ENCODE data around the gene OVCA2.
"Not testable (repeated sequence)": the region's sequence is repeated elsewhere in the genome, so short reads cannot be mapped to it uniquely, and the experiment has no call there.

The OVCA2 gene

DNA sequence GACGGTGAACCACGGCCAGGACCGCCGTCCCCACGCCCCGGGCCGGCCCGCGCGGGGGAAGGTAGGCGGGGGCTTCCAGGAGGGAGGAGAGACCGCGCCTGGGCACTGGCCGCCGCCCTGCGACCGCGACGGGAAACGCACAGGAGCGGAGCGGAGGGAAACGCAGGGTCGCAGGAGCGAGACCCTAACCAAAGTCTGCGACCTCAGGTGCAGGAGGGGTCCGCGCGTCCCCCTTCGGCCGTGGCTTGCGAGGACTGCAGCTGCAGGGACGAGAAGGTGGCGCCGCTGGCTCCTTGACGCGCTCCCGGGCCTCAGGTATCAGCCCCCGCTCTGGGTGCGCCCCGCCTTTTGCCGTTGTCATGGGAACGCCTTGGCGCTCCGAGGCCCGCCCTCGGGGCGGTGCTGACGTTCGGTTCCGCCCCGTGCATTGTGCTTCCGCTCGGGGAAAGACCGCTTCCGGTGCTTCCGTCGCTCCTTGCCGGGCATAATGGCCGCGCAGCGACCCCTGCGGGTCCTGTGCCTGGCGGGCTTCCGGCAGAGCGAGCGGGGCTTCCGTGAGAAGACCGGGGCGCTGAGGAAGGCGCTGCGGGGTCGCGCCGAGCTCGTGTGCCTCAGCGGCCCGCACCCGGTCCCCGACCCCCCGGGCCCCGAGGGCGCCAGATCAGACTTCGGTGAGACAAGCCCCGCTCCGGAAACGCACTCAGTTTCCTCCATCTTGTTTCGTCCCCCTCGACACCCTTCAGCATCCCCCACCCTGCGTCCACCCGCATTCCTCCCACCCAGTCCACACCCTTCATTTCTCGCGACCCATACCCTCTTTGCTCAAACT is at the start of gene OVCA2:
TSS of gene OVCA2 (plus strand) at position 462 of the 829 bp plus-strand sequence. CDS start at position 488, 26 bp downstream.
- DNase-seq (ENCODE audit: low read depth in 2 of 2) = peak; percentile 96

- DNase-seq (ENCODE audit: low read depth in 2 of 2) = no peak
Measured at GRCh38 chr17:1992541-1992940, 49.3 kb upstream of the OVCA2 start.

- DNase-seq (ENCODE audit: low read depth in 2 of 2) = no peak
Measured at GRCh38 chr17:1994707-1995106, 47.1 kb upstream of the OVCA2 start.

DNA sequence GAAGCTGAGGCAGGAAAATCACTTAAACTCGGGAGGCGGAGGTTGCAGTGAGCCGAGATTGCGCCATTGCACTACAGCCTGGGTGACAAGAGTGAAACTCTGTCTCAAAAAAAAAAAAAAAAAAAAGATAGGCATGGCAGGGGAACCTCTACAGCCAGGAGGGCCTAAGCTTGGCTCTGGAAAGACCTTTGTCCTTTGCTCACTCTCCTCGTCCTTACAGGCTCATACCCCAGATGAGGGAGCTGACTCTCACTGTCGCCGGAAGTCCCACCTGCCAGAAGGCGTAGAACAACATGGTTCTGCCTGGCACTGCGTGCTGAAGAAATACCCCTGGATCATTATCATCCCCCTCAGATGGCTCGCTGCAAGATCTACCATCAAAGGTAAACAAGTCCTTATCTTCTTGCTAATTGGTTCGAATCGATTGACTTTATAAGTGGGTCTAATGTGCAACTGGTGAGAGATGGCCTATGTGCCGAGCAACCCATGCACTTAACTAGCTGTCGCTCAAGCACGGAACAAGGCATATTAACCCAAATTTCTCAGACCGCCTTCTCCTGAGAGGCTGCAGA is 46.4 kb upstream of the OVCA2 start:
- DNase-seq (ENCODE audit: low read depth in 2 of 2) = no peak

DNA sequence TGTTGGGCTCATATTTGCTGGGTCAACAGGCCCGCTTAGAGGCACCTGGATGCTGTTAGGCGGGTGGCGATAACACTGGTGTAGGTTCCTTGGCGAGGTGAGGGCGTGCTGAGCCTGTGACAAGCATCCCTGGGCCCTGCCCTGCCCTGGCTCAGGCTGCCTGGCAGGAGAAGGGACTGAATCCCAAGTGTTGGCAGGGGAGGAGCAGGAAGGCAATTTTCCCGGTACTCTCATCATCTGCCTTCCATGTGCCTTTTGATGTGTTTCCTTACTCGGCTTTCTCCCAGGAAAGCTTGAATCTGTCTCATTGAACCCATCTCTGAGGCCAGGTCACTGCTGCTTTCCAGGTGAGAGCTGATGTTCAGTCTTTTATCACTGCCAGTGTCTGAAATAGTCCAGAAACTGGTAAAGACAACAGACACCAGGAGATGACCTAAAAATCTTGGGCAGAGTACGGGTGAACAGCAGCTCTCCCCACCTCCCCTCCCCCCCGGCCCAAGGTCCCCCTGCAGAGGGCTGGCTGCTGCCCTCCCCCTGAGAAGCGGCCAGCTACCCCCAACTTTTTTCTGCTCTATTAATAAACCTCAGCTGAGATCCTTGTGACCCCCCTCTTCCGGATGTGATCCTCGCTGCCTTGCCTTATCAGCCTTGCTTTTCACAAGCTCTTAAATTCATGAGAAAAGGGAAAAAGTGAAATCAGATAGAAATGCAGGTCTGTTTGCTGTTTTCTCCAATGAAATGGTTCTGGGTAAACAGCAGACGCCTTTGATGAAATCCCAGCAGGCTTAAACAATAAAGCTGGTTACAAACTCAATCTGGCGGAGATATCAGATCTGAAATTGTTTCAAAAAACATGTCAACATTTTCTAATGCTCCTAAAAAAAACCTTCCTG is 45.7 kb upstream of the OVCA2 start:
- no peak for DNase-seq (ENCODE audit: low read depth in 2 of 2)

- no peak for DNase-seq (ENCODE audit: low read depth in 2 of 2)
Measured at GRCh38 chr17:1996800-1997288, 45.0 kb upstream of the OVCA2 start.

DNA sequence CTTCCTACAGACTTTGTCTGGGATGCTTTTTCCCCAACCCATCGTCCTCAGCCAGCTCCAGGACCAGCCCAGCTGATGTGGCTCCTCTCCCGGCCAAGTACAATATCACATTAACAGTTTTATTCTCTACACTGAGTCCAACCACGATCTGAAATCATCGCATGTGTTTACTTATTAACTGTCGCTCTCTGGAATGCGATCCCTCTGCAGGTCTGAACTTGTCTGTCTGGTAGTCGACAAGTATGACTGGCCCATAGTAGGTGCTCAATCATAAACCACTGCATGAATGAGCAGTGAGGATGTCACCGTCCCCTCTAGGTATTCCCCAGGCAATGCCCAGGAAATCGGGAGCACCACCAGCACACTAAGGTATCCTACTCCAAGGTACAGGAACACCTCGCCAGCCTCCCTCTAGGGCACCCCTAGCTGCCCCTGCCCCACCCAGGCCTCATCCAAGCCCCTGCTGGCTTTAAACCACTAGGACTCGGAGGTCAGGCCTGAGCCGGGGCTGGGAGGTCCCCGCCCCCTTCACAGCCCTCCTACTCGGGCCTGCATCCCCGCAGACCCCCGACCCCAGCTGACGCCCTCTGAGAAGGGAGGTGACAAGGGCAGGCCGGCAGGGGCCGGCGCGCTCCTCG is 44.4 kb upstream of the OVCA2 start:
- DNase-seq (ENCODE audit: low read depth in 2 of 2) = no peak

- DNase-seq (ENCODE audit: low read depth in 2 of 2) = no peak
Measured at GRCh38 chr17:1997927-1998742, 43.7 kb upstream of the OVCA2 start.

DNA sequence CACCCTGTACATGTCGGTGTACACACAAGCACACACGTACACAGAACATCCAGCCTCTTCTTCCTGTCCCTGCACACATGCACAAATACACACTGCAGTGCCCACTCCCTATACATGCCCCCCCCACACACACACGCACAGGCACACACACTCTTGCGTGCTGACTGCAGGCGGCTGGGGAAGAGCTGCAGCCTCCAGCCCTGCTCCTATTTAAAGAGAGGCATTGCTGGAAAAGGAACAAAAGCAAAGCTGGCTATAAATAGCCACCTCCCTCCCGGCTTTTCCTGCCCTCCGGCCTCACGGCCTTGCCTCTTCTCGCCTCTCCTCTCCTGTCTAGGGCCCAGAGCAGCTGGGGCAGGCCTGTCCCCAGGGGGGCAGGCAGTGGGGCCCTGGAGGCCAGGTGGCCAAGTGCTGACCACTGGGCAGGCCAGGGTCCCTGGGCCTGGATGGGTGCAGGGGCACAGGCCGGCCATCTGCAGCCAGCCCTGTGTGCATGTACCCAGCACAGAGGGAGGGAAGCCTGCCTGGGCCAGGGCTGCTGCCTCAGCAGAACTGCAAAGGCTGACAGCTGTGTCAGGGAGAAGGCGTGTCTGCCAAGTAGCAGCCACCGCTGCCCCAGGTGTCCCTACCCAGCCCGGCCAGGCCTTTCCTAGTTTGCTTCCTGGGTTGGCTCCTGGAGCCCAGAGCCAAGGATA is 42.1 kb upstream of the OVCA2 start:
- no peak for DNase-seq (ENCODE audit: low read depth in 2 of 2)

GRCh38 chr17:2002767-2003329 is 39.0 kb upstream of the OVCA2 start:
- no peak for DNase-seq (ENCODE audit: low read depth in 2 of 2)

DNA sequence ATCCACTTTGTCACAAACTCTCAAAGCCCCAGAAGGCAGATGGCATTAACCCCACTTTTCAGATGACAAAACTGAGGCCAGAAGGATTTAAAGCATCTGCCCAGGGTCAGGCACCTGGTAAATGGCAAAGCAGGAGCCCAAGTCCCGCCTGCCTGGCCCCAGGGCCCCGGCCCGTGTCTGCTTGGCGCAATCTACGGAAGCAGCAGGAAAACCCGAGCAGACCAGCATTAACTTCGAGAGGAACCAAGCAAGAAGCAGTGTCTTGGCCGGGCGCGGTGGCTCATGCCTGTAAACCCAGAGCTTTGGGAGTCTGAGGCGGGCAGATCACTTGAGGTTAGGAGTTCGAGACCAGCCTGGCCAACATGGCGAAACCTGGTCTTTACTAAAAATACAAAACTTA is 38.3 kb upstream of the OVCA2 start:
- no peak for DNase-seq (ENCODE audit: low read depth in 2 of 2)

- no peak for DNase-seq (ENCODE audit: low read depth in 2 of 2)
Measured at GRCh38 chr17:2004435-2004952, 37.3 kb upstream of the OVCA2 start.

DNA sequence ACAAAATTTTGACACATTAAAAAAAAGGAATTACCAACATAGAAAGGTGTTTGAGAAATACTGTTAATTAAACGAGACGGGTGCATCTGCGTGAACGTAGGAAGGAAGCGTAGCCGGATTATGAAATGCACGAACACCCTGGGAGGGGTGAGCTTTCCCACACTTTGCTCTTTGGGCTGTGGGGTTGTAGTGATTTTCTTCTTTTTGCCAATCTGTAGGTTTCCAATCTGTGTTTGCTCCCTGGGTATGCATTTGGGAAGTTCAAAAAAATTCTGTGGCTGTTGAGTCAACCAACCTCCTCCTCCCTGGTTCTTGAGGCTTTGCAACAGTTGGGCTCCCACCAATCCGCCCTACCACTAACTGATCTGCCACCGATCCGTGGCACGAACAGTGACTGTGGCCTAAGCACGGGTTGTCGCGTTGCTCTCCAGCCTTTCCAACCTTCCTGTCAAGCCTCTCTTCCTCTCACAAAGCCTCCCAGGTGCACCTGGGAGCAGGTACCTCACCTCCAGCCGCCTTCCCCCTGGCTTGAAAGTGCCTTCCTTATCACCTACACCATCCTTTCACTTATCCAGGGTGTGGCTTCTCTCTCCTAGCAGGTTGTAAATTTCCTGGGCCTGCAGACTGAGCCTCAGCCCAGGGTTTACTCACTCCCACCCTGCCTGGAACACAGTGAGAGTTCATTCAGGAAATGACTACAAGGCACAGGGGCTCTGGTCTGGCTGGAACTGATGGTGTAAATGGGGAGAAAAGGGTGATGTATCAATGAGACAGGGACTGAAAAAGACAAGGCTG is 33.3 kb upstream of the OVCA2 start:
- DNase-seq (ENCODE audit: low read depth in 2 of 2) = no peak

DNA sequence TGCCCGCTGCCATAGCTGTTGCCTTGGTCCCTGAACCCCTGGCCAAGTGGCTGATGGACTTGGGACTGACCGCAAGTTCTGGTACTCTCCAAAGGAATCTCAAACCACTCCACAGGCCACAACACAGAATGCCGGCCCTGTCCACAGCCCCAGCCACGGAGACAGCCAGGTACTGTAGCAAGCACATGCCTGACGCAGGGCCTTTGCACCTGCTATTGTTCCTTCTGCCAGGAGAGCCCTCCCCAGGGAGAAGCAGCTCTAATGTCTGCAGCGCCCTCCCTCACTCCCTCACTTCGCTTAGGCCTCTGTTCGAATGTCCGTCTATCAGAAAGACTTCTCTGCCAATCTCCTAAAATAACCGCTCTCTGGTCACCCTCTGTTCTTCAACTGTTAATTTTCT is 32.1 kb upstream of the OVCA2 start:
- no peak for DNase-seq (ENCODE audit: low read depth in 2 of 2)

GRCh38 chr17:2011411-2012371 is 30.1 kb upstream of the OVCA2 start:
- no peak for DNase-seq (ENCODE audit: low read depth in 2 of 2)

- DNase-seq (ENCODE audit: low read depth in 2 of 2) = no peak
Measured at GRCh38 chr17:2012499-2012898, 29.3 kb upstream of the OVCA2 start.

GRCh38 chr17:2013220-2013993 is 28.4 kb upstream of the OVCA2 start:
- DNase-seq (ENCODE audit: low read depth in 2 of 2) = not testable (repeated sequence)
